H1 (cell line): ENCODE results near the gene RHOB. TPM values are rescaled to one million over a fixed set of nuclear protein-coding genes. Genes with fewer than 3 reads are reported as not detected.

Experiments used
- CTCF ChIA-PET: fragments of 300-600 bp; sonication (Branson Sonifier 250); formaldehyde crosslinking; loops from one replicate; lab custom pipeline; 2021; ENCODE audit not compliant: partially characterized antibody; lab: Charles Lee
- POLR2A ChIA-PET: fragments of 300-600 bp; sonication (Branson Sonifier 250); formaldehyde crosslinking; loops from one replicate; lab custom pipeline; 2021; ENCODE audit warnings: inconsistent platforms; ENCODE audit not compliant: partially characterized antibody; lab: Charles Lee
- DNase-seq, 2 experiments: peaks; one replicate each; pipeline versions ENCODE4 v3.0.0 to v3.0.0-alpha.2; 2010 to 2022; ENCODE audit warnings: low spot score in 2 of 2, low read depth in 1 of 2, mixed read lengths in 1 of 2
- FAIRE-seq: peaks from 2 replicates; lab custom pipeline; 2011; peaks lifted over from hg19 to GRCh38; lab: Jason Lieb, UNC
- H2AFZ ChIP-seq: 2 replicates; pipeline ENCODE4 v1.8.1; 2012; ENCODE audit warnings: low read length, inconsistent platforms
- H2AK5ac ChIP-seq: 2 replicates; pipeline ENCODE4 v1.6.1; 2013; ENCODE audit warnings: low read depth, low read length
- H2BK120ac ChIP-seq: replicated peaks from 2 replicates; pipeline ENCODE3; 2013; ENCODE audit warnings: low read depth, low read length, inconsistent platforms
- H2BK12ac ChIP-seq: 2 replicates; pipeline ENCODE4 v1.6.1; 2013; ENCODE audit warnings: low read depth, low read length
- H2BK15ac ChIP-seq: 2 replicates; pipeline ENCODE4 v1.6.1; 2013; ENCODE audit warnings: low read length
- H2BK20ac ChIP-seq: 2 replicates; pipeline ENCODE4 v1.6.1; 2013; ENCODE audit warnings: low read length
- H2BK5ac ChIP-seq: 2 replicates; pipeline ENCODE4 v1.6.1; 2013; ENCODE audit warnings: low read depth, low read length
- H3K14ac ChIP-seq: 2 replicates; pipeline ENCODE4 v1.6.1; 2013; ENCODE audit warnings: inconsistent platforms; ENCODE audit not compliant: insufficient read length
- H3K18ac ChIP-seq: 2 replicates; pipeline ENCODE4 v1.6.1; 2013; ENCODE audit warnings: low read length; ENCODE audit errors: extremely low read depth
- H3K23ac ChIP-seq: 2 replicates; pipeline ENCODE4 v1.6.1; 2013; ENCODE audit warnings: inconsistent platforms; ENCODE audit not compliant: insufficient read length
- H3K23me2 ChIP-seq: 2 replicates; pipeline ENCODE4 v1.6.1; 2013; ENCODE audit warnings: low read depth, low read length
- H3K27ac ChIP-seq: 2 replicates; pipeline ENCODE4 v1.6.1; 2011; ENCODE audit warnings: low read depth, low read length, inconsistent platforms
- H3K27me3 ChIP-seq, 4 experiments: replicated peaks in 1 of 4; 1 replicate in 1 of 4; 2 replicates in 3 of 4; pipeline versions ENCODE4 v1.6.1 to v1.8.1; 2011 to 2013; ENCODE audit warnings: low read length in 3 of 4, mild to moderate bottlenecking in 3 of 4, inconsistent platforms in 2 of 4, mixed read lengths in 2 of 4, moderate library complexity in 1 of 4; ENCODE audit not compliant: control insufficient read depth in 3 of 4, insufficient read depth in 3 of 4; ENCODE audit errors: extremely low read depth in 1 of 4
- H3K36me3 ChIP-seq, 4 experiments: 2 replicates each; pipeline versions ENCODE4 v1.6.1 to v1.8.1; 2011 to 2013; ENCODE audit warnings: mild to moderate bottlenecking in 4 of 4, low read length in 3 of 4, moderate library complexity in 2 of 4, control low read depth in 1 of 4, inconsistent platforms in 1 of 4; ENCODE audit not compliant: insufficient read depth in 4 of 4, control insufficient read depth in 2 of 4
- H3K4ac ChIP-seq: replicated peaks from 2 replicates; pipeline ENCODE3; 2013; ENCODE audit warnings: low read length, low read depth, mixed read lengths, inconsistent platforms; ENCODE audit not compliant: insufficient read length
- H3K4me1 ChIP-seq, 4 experiments: replicated peaks in 1 of 4; 1 replicate in 1 of 4; 2 replicates in 3 of 4; pipeline versions ENCODE4 v1.6.1 to v1.8.1; 2011 to 2013; ENCODE audit warnings: low read length in 3 of 4, inconsistent platforms in 2 of 4, mixed read lengths in 1 of 4; ENCODE audit not compliant: insufficient read depth in 4 of 4, control insufficient read depth in 3 of 4
- H3K4me2 ChIP-seq, 2 experiments: 2 replicates each; pipeline versions ENCODE4 v1.6.1 to v1.8.1; 2011 to 2013; ENCODE audit warnings: low read depth in 2 of 2, low read length in 2 of 2, control low read depth in 1 of 2, inconsistent platforms in 1 of 2, mild to moderate bottlenecking in 1 of 2; ENCODE audit not compliant: insufficient read depth in 1 of 2
- H3K4me3 ChIP-seq, 4 experiments: fragments of 200-600, 300-600 bp in 1 of 4; sonication (generic), shearing (Covaris generic), sonication (Bioruptor Twin) in 1 of 4; 2 replicates each; pipeline versions ENCODE4 v1.5.1 to v1.8.1; 2011 to 2016; ENCODE audit warnings: low read length in 4 of 4, low read depth in 3 of 4, control low read depth in 2 of 4, inconsistent platforms in 2 of 4, mild to moderate bottlenecking in 2 of 4, mixed read lengths in 1 of 4, moderate library complexity in 1 of 4; ENCODE audit not compliant: insufficient read depth in 2 of 4; ENCODE audit errors: extremely low read depth in 1 of 4
- H3K56ac ChIP-seq: replicated peaks from 2 replicates; pipeline ENCODE3; 2013; ENCODE audit warnings: low read depth, mild to moderate bottlenecking, mixed read lengths, low read length, inconsistent platforms; ENCODE audit not compliant: insufficient read length
- H3K79me1 ChIP-seq: 2 replicates; pipeline ENCODE4 v1.6.1; 2013; ENCODE audit warnings: low read depth, low read length, control low read depth
- H3K79me2 ChIP-seq, 2 experiments: 2 replicates each; pipeline versions ENCODE4 v1.6.1 to v1.8.1; 2012 to 2013; ENCODE audit warnings: low read length in 2 of 2, mild to moderate bottlenecking in 2 of 2, inconsistent platforms in 1 of 2; ENCODE audit not compliant: insufficient read depth in 2 of 2, control insufficient read depth in 1 of 2
- H3K9ac ChIP-seq, 4 experiments: replicated peaks in 1 of 4; 1 replicate in 1 of 4; 2 replicates in 3 of 4; pipeline versions ENCODE4 v1.6.1 to v1.8.1; 2011 to 2013; ENCODE audit warnings: low read depth in 3 of 4, low read length in 3 of 4, control low read depth in 2 of 4, mild to moderate bottlenecking in 2 of 4, moderate library complexity in 2 of 4, inconsistent platforms in 1 of 4; ENCODE audit errors: extremely low read depth in 1 of 4
- H3K9me3 ChIP-seq, 2 experiments: 2 replicates each; pipeline versions ENCODE4 v1.6.1 to v1.8.1; 2012 to 2013; ENCODE audit warnings: mild to moderate bottlenecking in 2 of 2, moderate library complexity in 2 of 2, control low read depth in 1 of 2, inconsistent platforms in 1 of 2, low read depth in 1 of 2, low read length in 1 of 2, mixed read lengths in 1 of 2; ENCODE audit not compliant: insufficient read depth in 2 of 2
- H4K20me1 ChIP-seq, 2 experiments: replicated peaks in 1 of 2; 2 replicates each; pipeline versions ENCODE3 to v1.8.1; 2011 to 2013; ENCODE audit warnings: inconsistent platforms in 2 of 2, low read length in 2 of 2, mild to moderate bottlenecking in 1 of 2; ENCODE audit not compliant: insufficient read depth in 2 of 2, control insufficient read depth in 1 of 2
- H4K5ac ChIP-seq: 2 replicates; pipeline ENCODE4 v1.6.1; 2013; ENCODE audit warnings: low read length, low read depth, mixed read lengths, inconsistent platforms; ENCODE audit not compliant: insufficient read length
- H4K8ac ChIP-seq: 2 replicates; pipeline ENCODE4 v1.8.0; 2013; ENCODE audit warnings: mild to moderate bottlenecking, moderate library complexity, low read length, inconsistent platforms; ENCODE audit not compliant: insufficient read depth; ENCODE audit errors: extremely low read depth
- H4K91ac ChIP-seq: replicated peaks from 2 replicates; pipeline ENCODE3; 2013; ENCODE audit warnings: low read length, mixed read lengths, inconsistent platforms; ENCODE audit not compliant: insufficient read length
- CTBP2 ChIP-seq: IDR thresholded peaks from 2 replicates; pipeline ENCODE4 v1.7.0; 2011; ENCODE audit warnings: borderline replicate concordance, mild to moderate bottlenecking, moderate library complexity, mixed read lengths, low read length; ENCODE audit not compliant: insufficient read depth, insufficient read length
- EP300 ChIP-seq, 2 experiments: IDR thresholded peaks; 1 replicate in 1 of 2; 2 replicates in 1 of 2; pipeline ENCODE4 v1.6.1; 2011 to 2012; ENCODE audit warnings: low read depth in 2 of 2, low read length in 2 of 2, mild to moderate bottlenecking in 2 of 2, borderline replicate concordance in 1 of 2, inconsistent platforms in 1 of 2, moderate library complexity in 1 of 2
- SP4 ChIP-seq: IDR thresholded peaks from 2 replicates; pipeline ENCODE4 v1.6.1; 2012; ENCODE audit warnings: low read length, inconsistent platforms
- TEAD4 ChIP-seq: IDR thresholded peaks from 2 replicates; pipeline ENCODE4 v1.6.1; 2012; ENCODE audit warnings: low read depth, low read length, inconsistent platforms, mixed read lengths
- WGBS, 2 experiments: shearing (Covaris generic) in 1 of 2; methylation state at CpG; one replicate each; pipeline versions ENCODE4 v1.1.6 to v1.1.7; 2013 to 2015; ENCODE audit warnings: low lambda C conversion rate in 2 of 2, mixed read lengths in 2 of 2, inconsistent platforms in 1 of 2, low coverage in 1 of 2, missing lambda C conversion rate in 1 of 2; ENCODE audit not compliant: insufficient replicate concordance in 2 of 2, insufficient coverage in 1 of 2, insufficient read length in 1 of 2; ENCODE audit errors: extremely low coverage in 1 of 2, missing lambda C conversion rate in 1 of 2; 5-methylcytosine and 5-hydroxymethylcytosine counted together
- polyA plus RNA-seq, 7 experiments: library from polyadenylated mRNA; depleted of rRNA in 3 of 7; stranded (reverse) in 5 of 7; unstranded in 2 of 7; fragments of >200 nt in 5 of 7; fragments of 200-250 nt in 2 of 7; gene quantifications; 1 replicate in 5 of 7; 2 replicates in 1 of 7; 4 replicates in 1 of 7; pipeline versions ENCODE4 v1.2.1 to v1.2.3, GENCODE V29; 2011 to 2013; ENCODE audit warnings: missing spikeins in 2 of 7, mixed read lengths in 2 of 7
- total RNA-seq: library from RNA; stranded (reverse); fragmentation: NEBNext Ultra II Directional; extraction: Animal tissue kit (Norgen Biotek cat#: 25700); gene quantifications from 2 replicates; pipeline ENCODE4 v1.2.1, GENCODE V29; 2021

Gene RHOB
- total and polyA plus RNA-seq, 2 of the 8 experiments (the other 6 are each of a cell fraction or from before 2014, with no cell fraction given): 9.3 to 9.5 TPM

GRCh38 chr2:20398956-20399567, 47.8 kb upstream of the RHOB start:
- Histone ChIP-seq H4K20me1 (no peaks in the 10 kb centered on the region), H2BK5ac (no peak overlapping the region), H3K4ac (no peak overlapping the region), H2BK20ac (no peak overlapping the region), H4K5ac (no peak overlapping the region), H4K8ac (no peak overlapping the region), H3K18ac (no peak overlapping the region), H3K56ac (no peak overlapping the region), H2BK120ac (no peak overlapping the region), H3K23me2 (no peaks in the 10 kb centered on the region), H4K91ac (no peak overlapping the region), H3K9me3 (no peaks in the 10 kb centered on the region), H3K36me3 (no peaks in the 10 kb centered on the region), H3K79me2 (no peaks in the 10 kb centered on the region), H3K27ac (no peak overlapping the region), H3K4me3 (no peak overlapping the region), H2AFZ (no peak overlapping the region), H3K23ac (no peak overlapping the region), H3K14ac (no peak overlapping the region), H2BK15ac (no peak overlapping the region), H2AK5ac (no peak overlapping the region), H2BK12ac (no peak overlapping the region), H3K79me1 (no peaks in the 10 kb centered on the region), H3K27me3 (no peaks in the 10 kb centered on the region), H3K9ac (no peak overlapping the region), H3K4me2 (no peak overlapping the region), H3K4me1 (no peaks in the 10 kb centered on the region)
- no peak for TF ChIP-seq TEAD4
- no peak for TF ChIP-seq CTBP2
- no peak for TF ChIP-seq SP4
- no peak for TF ChIP-seq EP300 (IDR thresholded peaks at IDR 0.05; ENCODE audit: borderline replicate concordance in 1 of 2, low read depth in 2 of 2, low read length in 2 of 2)
- FAIRE-seq (no peak), DNase-seq (no peak)
- CTCF ChIA-PET: interaction anchor here (0.8 to 3.0 kb wide), 6 partner anchors 11 to 248 kb away, joined by 3 to 16 read pairs (median 3); no protein-coding TSS in a partner anchor
- POLR2A ChIA-PET: no interaction called here
- WGBS, 2 experiments: 81% methylated on average over 7 of the region's 7 CpGs; no CpG with 5 or more reads in 1 of the 2 experiments
